GM12891 (cell line): ENCODE results near the gene SCAMP3.
"Not testable (repeated sequence)": the region's sequence is repeated elsewhere in the genome, so short reads cannot be mapped to it uniquely, and the experiment has no call there.

ENCODE experiments used
- DNase-seq: peaks from one replicate; pipeline ENCODE4 v3.0.0; 2011; ENCODE audit warnings: low spot score; ENCODE audit not compliant: insufficient read length
- FAIRE-seq: peaks from 2 replicates; lab custom pipeline; 2011; peaks lifted over from hg19 to GRCh38; lab: Jason Lieb, UNC
- PAX5 ChIP-seq: IDR thresholded peaks from 2 replicates; pipeline ENCODE4 v1.6.1; 2011; ENCODE audit warnings: low read length, moderate library complexity, mild to moderate bottlenecking; ENCODE audit not compliant: insufficient read depth, severe bottlenecking
- POLR2A ChIP-seq: IDR thresholded peaks from 2 replicates; pipeline ENCODE4 v1.6.1; 2011; ENCODE audit warnings: low read depth, low read length, control low read depth
- POLR2AphosphoS5 ChIP-seq: IDR thresholded peaks from 2 replicates; pipeline ENCODE4 v1.6.1; 2011; ENCODE audit warnings: low read depth, low read length, control low read depth
- POU2F2 ChIP-seq: IDR thresholded peaks from 2 replicates; pipeline ENCODE4 v1.6.1; 2011; ENCODE audit warnings: low read depth, mild to moderate bottlenecking, control low read depth, low read length, moderate library complexity
- SPI1 ChIP-seq: IDR thresholded peaks from 2 replicates; pipeline ENCODE4 v1.6.1; 2011; ENCODE audit warnings: low read depth, low read length, control low read depth
- TAF1 ChIP-seq: IDR thresholded peaks from 2 replicates; pipeline ENCODE4 v1.6.1; 2011; ENCODE audit warnings: low read depth, low read length, control low read depth

The SCAMP3 gene

DNA sequence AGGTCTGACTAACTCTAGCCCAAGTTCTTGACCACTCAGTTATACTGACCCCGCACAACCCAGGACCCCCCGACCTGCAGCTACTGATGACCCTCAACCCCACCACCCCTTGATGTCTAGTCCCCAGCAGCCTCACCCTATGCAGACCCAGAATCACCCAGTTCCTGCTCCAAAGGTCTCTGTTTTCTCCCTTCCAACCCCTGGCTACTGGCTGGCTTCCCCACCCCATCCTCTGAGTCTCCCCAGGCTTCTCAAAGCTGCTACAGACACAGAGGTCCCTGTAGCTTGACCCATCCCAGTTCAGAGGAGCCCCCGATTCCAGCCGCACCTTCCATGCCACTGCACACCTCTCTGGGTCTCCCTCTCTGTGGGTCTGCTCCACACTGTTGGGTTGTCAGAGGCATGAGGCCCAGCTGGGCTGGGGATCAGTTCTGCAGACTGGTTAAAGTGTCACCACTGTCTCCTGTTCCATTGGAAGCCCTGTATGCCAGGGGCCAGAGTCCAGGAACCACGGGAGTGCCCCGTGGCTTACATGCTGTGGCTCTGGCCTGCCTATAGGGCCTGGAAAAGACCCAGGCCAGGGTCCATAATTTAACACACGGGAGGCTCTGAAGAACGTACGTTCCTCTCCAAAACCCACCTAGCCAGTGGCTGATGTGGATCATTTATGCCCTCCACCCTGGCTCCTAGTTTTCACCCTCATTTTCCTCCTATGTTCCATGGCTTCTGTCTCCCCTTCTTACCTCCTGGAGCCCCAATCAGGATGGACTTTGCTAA, 38.6 kb upstream of the SCAMP3 start:
- no peak for TF ChIP-seq POU2F2
- no peak for TF ChIP-seq POLR2A
- no peak for TF ChIP-seq PAX5
- TF ChIP-seq SPI1, result no peak
- TF ChIP-seq POLR2AphosphoS5, result no peak
- no peak for TF ChIP-seq TAF1
- FAIRE-seq (no peak), DNase-seq (no peak)

DNA sequence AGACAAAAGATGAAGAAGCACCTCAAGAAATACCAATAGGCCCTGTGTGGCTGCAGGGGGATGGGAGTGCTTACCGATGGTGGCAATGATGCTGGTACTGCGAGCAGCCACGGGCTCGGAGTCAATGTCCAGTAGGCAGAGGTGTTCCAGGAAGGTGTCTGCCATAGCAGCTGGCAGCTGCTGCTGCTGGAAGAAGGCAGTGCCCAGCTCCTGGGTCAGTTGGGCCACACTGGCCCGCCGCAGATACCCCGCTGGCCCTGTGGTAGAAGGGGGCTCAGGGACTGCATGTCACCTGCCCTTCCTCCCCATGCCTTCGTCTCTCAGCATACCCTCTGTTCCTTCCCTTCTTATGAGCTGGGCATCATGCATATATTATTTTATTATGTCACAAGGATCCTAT, 37.9 kb upstream of the SCAMP3 start:
- no peak for TF ChIP-seq POU2F2
- TF ChIP-seq POLR2AphosphoS5, result no peak
- TF ChIP-seq POLR2A, result no peak
- TF ChIP-seq TAF1, result no peak
- no peak for TF ChIP-seq SPI1
- no peak for TF ChIP-seq PAX5
- DNase-seq (no peak), FAIRE-seq (no peak)

DNA sequence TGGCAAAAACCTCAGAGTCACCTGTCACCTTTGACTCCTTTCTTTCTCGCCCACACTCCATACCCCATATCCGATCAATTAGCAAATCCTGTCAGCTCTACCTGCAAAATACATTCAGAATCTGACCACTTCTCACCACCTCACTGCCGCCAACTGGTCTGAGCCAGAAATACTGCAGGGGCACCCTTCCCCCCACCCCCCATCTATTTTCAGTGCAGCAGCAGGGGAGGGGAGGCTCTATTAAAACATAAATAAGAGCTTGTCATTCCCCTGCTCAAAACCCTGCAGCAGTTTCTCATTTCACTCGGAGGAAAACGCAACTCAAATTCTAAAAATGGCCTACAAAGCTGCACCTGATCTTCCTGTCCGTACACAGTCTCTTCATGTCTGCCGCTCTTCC, 35.2 kb upstream of the SCAMP3 start:
- no peak for TF ChIP-seq PAX5
- TF ChIP-seq POLR2A, result no peak
- TF ChIP-seq SPI1, result no peak
- no peak for TF ChIP-seq TAF1
- FAIRE-seq (no peak), DNase-seq (no peak)

DNA sequence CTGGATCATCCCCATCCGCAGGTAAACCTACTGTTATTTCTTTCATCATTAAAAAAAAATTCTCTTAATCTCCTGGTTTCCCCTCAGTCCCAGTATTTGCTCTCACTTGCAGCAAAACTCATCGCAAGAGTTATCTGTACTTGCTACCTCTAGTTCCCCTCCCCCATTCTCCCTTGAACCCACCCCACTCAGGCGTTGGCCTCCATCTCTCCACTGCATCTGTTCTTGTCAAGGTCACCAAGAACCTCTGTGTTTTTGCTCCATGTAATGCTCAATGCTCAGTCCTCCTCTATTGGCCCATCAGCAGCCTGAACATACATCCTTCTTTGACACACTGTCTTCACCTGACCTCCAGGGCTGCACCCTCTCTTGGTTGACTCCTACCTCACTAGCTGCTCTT, 34.5 kb upstream of the SCAMP3 start:
- FAIRE-seq, result no peak
- TF ChIP-seq PAX5 (no peak), POLR2A (no peak), TAF1 (no peak), POLR2AphosphoS5 (no peak), SPI1 (no peak), POU2F2 (no peak)
- DNase-seq, result no peak

DNA sequence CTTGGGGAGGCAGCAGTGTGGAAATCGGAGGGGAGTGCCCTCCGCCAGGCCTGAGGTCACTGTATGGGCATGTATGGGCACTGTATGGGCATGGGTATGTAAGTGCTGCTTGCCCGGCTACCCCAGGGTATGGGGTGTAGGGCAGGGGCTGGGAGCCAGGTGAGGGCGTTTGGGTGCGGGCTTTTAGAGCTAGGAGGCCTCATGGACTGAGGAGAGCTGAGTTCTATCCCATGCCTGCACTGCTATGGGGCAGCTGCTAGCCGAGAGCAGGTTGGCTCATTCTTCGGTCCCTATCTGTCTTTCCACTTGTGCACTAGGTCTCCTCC, 33.7 kb upstream of the SCAMP3 start:
- no peak for FAIRE-seq
- no peak for TF ChIP-seq POLR2AphosphoS5
- TF ChIP-seq SPI1, result no peak
- no peak for TF ChIP-seq POU2F2
- no peak for TF ChIP-seq TAF1
- no peak for TF ChIP-seq POLR2A
- TF ChIP-seq PAX5, result no peak
- no peak for DNase-seq

DNA sequence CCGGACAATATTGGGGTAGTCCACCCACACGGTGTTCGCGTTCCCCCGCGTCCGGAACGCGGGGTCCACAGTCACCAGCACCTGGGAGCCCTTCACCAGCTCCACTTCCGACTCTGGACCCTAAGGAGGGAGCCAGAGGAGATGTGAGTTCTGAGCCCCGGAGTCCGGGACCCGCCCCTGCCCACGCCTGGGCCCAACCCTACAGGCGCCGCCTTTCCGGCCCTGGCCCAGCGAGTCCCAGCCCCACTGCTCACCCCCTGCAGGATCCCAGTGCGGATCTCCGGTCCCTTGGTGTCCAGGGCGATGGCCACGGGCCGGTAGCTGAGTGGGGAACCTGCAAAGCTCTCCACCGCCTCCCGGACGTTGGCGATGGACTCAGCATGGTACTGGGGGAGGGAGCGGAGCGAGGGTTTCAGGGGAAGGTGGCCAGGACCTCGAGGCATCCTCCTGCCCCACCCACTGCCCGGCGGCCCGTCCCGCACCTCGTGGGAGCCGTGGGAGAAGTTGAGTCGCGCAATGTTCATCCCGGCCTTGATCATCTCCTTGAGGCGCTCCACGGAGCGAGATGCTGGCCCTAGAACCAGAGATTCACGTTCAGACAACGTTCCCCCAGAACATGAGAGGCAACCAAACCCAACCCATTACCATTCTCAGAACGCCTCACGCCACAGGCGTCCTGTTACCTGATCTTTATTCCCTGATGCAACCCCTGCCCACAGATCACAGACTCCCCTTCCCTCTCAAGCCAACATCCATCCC, 33.2 kb upstream of the SCAMP3 start:
- no peak for TF ChIP-seq POU2F2
- no peak for TF ChIP-seq POLR2A
- TF ChIP-seq PAX5, result no peak
- no peak for TF ChIP-seq TAF1
- TF ChIP-seq SPI1, result no peak
- no peak for TF ChIP-seq POLR2AphosphoS5
- FAIRE-seq, result peak; percentile 5
- DNase-seq, result no peak

DNA sequence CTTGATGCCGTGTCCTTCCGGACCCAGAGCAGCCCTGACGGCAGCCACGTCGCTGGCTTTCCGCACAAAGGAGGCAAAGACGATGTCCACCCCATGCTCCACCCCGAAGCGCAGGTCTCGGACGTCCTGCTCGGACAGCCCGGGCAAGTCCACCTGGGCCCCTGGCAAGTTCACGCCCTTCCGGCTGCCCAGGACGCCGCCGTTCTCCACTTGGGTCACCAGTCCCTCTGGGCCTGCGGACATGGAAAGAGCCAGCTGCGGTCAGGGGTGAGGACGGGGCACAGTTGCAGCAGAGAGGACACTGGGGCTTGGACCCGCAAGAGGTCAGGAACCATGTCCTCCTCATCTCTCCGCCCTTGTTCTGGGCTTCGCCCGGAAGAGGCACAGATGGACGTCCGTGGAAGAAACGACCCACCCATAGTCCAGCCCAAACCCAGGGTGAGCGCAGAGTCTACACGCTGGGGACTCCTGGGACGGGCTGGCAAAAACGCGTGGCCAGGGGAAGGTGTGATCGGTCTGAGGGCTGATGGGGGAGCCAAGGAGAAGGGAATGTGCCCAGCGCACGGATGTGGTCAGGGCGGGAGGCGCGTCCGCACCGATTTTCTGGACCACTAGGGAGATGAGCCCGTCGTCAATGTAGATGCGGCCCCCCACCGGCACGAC, 32.5 kb upstream of the SCAMP3 start:
- no peak for TF ChIP-seq PAX5
- no peak for TF ChIP-seq POU2F2
- TF ChIP-seq TAF1, result no peak
- TF ChIP-seq SPI1, result no peak
- TF ChIP-seq POLR2A, result no peak
- no peak for TF ChIP-seq POLR2AphosphoS5
- FAIRE-seq (no peak), DNase-seq (no peak)

DNA sequence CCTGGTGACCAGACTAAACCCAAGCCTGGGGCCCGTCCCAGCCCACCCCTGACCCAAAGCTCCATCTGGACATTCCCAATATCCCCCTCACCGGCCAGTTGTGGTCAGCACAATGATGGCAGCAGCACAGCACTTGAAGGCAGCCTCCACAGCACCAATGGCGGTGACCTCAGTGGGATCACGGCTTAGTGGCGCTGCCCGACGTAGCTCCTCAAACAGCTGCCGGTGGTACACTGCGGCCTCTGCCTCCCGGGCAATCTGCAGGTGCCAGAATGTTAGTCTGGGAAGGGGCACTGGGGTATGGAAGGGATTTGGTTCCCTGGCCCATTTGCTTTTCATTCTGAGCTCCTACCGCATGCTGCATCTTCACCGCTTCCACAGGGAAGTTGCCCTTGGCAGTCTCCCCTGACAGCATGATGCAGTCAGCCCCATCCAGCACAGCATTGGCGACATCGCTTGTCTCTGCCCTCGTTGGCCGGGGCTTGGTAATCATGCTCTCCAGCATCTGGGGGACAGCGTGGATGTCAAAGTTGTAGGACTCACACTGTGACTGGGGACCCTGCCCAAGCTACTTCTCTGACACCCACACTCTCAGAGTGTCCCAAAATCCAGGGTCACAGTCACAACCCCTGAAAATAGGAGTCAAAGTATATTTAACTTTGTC, 31.1 kb upstream of the SCAMP3 start:
- TF ChIP-seq SPI1, result no peak
- no peak for TF ChIP-seq TAF1
- TF ChIP-seq POU2F2, result no peak
- no peak for TF ChIP-seq POLR2AphosphoS5
- no peak for TF ChIP-seq POLR2A
- TF ChIP-seq PAX5, result no peak
- no peak for DNase-seq
- no peak for FAIRE-seq

DNA sequence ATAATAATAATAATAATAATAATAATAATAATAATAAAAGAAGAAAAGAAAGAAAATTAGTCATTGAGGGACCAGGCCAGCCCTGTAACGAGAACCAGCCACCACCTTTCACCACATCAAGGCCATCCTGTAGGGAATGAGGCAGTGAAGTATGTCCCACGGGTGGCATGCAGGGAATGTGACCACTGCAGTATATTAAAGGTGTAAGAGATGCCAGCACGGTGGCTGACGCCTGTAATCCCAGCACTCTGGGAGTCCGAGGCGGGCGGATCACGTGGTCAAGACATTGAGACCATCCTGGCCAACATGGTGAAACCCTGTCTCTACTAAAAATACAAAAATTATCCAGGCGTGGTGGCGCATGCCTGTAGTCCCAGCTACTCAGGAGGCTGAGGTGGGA, 28.8 kb upstream of the SCAMP3 start:
- not testable (repeated sequence) for FAIRE-seq, DNase-seq
